CD1c-positive myeloid dendritic cell (primary cell): ENCODE results near the gene SPTBN2.
"Not testable (repeated sequence)": the region's sequence is repeated elsewhere in the genome, so short reads cannot be mapped to it uniquely, and the experiment has no call there.

Source experiments
- DNase-seq: peaks from one replicate; pipeline ENCODE4 v3.0.0-alpha.2; 2016; ENCODE audit errors: extremely low spot score

The SPTBN2 gene

DNA sequence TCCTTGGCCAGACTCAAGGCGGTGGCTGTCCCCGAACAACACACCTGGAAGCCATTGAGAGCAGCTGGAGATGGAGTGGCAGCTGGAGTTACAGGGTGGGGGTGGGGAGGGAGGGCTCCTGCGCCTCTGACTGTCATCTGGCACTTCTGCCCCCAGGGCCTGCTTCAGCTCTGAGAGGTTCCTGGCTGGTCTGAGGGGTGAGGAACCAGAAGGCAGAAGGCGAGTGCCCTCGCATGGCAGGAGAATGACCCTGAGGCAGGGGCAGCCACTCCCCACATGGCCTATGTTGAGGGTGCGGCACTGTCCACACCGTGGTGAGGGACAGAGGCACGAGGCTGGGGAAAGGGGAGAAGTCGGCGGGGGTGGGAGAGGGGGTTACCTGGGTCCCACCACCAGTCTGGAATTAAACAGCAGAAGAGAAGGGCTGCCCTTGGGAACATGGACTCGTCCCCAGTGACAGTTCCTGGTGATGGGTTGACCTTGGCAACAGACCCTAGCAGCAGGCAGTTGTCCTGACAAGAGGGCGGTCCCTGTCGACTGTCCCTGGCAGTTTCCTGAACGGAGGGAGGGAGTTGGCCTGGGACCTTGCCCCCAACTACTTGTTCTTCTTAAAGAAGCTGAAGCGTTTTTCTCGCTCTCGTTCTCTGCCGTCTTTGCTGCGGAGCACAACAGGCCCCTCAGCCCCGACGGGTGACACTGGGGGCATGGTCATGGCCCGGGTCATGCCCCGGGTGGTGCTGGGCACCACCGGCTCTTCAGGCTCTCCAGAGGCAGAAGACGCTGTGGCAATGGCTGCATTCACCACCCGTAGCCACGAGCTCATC is 43.5 kb downstream of the SPTBN2 start:
- no peak for DNase-seq

DNA sequence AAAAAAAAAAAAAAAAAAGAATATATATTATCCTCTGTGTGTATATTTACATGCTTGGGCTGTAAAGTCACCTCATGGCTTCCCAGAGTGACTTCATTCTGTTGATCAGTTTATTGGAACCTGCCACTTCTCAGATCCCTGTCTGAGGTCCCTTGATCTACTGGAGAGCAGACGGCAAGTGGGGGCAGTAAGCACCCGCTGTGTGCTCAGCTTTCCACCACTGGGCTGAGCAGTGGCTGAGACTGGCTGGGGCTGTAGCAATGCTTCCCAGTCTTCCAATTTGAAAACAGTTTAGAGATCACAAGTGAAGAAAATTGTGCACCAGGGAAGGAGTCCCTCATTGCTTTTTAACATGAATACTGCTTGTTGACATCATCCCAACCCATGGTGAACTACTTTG is 44.4 kb downstream of the SPTBN2 start:
- no peak for DNase-seq

DNA sequence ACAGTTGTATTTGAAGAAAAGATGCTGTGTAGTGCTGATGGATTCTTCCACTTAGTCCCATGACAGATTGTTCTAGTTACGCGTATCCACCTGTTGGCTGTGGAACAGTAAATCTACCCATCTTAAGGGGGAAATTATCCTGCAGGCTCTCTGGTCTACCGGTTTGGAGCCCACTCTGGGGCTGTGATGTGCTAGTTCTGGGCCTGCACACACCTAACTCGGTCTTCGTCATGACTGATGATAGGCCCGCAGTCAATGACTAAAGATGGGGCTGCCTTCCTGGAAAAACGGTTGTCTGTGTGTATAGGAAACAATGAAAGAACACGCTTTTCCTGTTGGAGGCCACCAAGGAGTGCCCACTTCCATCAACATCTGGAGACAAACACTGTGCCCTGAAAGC is 45.1 kb downstream of the SPTBN2 start:
- DNase-seq, result no peak

DNA sequence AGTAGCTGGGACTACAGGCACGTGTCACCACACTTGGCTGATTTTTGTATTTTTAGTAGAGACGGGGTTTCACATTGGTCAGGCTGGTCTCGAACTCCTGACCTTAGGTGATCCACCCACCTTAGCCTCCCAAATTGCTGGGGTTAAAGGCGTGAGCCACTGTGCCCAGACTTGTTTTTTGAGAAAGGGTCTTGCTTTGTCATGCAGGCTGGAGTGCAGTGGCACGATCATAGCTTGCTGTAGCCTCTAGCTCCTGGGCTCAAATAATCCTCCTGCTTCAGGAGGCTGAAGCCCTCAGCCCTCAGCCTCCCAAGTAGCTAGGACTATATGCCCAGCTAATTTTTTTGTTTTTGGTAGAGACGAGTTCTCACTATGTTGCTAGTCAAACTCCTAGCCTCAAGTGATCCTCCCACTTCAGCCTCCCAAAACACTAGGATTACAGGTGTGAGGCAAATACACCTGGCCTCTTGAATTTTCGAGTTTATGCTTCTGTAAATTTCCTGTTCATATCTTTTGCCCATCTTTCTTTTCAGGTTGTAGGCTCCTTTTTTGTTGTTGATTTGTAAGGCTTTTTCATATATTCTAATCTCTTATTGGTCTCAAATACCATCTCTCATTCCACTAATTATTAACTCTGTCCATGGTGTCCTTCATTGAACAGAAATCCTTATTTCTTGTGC is 47.9 kb downstream of the SPTBN2 start:
- no peak for DNase-seq

- DNase-seq, result peak; percentile 98
Observed at GRCh38 chr11:66677599-66678375, 51.2 kb downstream of the SPTBN2 start, which contains the start of gene RBM4B. RBM4B (minus strand) TSS chr11:66677887; CDS start chr11:66677079, 808 bp downstream.

- DNase-seq, result no peak
Observed at GRCh38 chr11:66676931-66677598, 52.0 kb downstream of the SPTBN2 start.

DNA sequence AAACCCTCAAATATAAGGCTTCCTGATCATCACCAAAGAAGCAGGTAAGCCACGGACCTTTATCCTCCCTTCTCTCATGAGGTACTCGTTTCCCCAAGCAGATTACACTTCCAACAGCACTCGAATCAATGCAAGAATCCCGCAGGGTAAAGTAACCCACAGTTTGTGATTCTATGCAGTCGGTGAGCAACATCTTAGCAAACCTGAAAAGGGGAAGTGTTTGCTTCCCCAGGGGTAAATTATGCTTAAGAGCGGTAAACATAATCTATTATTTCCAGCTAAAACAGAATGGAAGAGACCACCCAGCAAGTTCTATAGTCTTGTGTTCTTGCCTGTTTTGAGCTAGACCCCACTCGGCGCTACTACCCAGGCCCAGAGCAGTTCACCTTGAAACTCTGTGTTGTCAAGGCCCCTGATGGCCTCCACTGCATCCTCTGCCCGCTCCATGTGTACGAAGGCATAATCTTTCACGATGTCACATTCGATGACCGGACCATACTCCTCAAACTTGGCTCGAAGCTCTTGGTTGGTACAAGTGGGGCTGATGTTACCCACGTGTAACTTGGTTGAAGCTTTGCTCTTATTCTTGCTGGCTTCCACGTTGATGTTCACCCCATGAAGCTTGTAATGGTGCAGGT is 52.6 kb downstream of the SPTBN2 start:
- DNase-seq, result peak; percentile 39

- no peak for DNase-seq
Observed at GRCh38 chr11:66674964-66675602, 53.9 kb downstream of the SPTBN2 start.

DNA sequence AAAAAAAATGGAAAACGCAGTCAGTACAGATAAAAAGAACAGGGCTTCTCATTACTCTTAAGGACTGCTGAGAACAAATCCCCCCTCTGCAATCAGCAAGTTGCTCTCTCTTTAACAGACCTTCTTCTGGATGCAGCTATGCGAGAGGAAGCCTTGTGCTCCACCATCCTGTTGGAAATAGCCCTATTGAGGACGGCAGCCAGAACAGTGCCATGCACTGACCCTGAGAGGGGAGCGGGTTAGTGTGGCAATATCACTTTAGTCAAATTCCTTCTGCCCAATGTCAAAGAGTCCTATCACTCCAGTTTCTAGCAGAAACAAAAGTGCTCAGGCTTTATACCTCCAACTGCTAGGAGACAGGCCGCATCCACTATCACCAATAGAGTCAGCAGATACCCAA is 58.2 kb downstream of the SPTBN2 start:
- no peak for DNase-seq

GRCh38 chr11:66665369-66665768 is 63.6 kb downstream of the SPTBN2 start:
- no peak for DNase-seq

DNA sequence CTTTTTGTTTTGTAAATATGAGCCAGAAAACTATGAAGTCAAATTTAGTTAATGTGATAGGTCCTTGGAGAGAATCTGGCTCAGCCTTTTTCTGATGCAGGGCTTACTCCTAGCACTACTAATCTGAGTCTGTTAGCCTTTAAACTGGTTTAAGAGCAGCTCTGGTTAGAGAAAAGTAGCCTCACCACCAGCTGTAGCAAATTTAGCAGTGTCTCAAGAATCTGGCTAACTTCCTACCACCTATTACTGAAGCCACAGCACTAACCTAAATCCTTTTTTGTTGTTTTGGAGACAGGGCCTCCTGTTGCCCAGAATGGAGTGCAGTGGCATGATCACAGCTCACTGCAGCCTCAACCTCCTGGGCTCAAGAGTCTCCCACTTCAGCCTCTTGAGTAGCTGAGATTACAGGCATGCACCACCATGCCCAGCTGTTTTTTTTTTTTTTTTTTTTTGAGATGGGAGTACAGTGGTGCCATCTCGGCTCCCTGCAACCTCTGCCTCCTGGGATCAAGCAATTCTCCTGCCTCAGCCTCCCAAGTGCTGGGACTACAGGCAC is 65.2 kb downstream of the SPTBN2 start:
- DNase-seq, result no peak

GRCh38 chr11:66659763-66660162 is 69.3 kb downstream of the SPTBN2 start:
- DNase-seq, result peak; percentile 36

GRCh38 chr11:66653123-66653522 is 75.9 kb downstream of the SPTBN2 start:
- DNase-seq, result no peak

DNA sequence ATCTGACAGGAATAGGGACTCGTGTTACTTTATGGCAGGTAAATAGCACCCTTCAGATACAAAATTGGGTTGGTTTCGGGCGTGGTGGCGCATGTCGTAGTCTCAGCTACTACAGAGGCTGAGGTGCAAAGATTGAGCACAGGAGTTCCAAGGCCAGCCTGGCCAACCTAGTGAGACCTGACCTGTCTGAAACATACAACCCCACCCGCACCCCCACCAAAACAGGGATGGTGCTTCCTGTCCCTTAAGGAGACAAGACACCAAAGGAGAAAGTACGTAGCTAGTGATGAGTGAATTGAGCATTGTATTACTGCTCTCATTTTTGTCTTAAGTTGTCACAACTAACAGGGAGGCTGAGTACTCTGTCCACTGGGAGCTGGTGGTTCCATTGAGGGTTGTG is 76.4 kb downstream of the SPTBN2 start:
- DNase-seq, result no peak

DNA sequence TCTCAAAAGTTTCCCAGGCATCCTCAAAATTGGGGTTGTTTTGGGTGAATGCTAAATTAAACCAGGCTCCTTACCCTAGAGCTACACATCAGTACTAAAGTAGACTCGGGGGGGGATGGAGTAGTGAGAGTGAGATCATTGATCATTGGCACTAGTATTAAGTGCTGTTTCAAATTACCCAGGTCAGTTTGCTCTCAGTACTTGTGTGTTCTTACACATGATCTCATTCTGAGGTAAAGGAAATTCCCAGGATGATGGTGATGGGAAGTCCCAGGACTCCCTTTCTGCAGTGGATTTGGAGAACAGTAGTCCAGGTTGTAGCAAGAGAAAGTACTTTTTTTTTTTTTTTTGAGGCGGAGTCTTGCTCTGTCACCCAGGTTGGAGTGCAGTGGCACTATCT is 78.0 kb downstream of the SPTBN2 start:
- no peak for DNase-seq

GRCh38 chr11:66649903-66650302 is 79.1 kb downstream of the SPTBN2 start:
- no peak for DNase-seq

GRCh38 chr11:66646828-66647227 is 82.2 kb downstream of the SPTBN2 start:
- DNase-seq, result peak; percentile 54

DNA sequence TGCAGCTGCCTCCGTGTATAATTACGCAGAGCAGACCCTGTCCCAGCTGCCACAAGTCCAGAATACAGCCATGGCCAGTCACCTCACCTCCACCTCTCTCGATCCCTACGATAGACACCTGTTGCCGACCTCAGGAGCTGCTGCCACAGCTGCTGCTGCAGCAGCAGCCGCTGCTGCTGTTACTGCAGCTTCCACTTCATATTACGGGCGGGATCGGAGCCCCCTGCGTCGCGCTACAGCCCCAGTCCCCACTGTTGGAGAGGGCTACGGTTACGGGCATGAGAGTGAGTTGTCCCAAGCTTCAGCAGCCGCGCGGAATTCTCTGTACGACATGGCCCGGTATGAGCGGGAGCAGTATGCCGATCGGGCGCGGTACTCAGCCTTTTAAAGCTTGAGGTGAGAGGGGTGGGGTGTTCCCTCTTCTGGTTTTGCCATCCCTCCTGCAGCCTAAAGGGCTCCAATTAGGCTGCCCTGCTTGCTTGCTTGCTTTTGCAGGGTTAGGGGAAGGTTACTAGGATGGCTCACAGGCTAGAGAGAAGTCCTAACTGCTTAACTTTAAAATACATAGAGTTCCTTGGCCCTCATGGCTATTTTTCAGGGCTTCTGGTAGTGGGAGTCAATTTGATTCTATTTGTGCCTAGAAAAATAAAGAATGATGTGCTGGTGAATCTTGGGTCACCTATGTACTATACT is 85.1 kb downstream of the SPTBN2 start:
- DNase-seq, result no peak

DNA sequence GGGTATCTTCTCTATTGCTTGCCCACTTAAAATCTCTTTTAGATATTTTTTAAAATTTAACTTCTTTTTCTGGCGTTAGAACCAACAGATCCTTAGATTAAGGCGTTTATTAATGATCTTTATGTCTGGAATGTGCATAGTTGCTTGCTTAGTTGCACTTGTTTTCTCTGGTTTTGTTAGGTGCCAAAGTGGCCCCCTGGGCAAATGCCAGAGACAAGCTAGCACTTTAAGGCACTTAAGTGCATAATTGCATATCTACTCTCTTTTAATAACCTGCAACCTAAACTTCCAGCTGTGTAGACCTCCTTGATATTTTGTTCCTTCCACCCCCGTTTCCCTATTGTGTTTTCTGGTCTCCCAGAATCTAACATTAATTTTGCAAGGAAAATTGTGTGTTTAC is 87.2 kb downstream of the SPTBN2 start:
- DNase-seq, result no peak

GRCh38 chr11:66639814-66640340 is 89.1 kb downstream of the SPTBN2 start:
- not testable (repeated sequence) for DNase-seq
